ENCODE data around the gene MRPL58.
"Not testable (repeated sequence)": the region's sequence is repeated elsewhere in the genome, so short reads cannot be mapped to it uniquely, and the experiment has no call there.

The MRPL58 gene

DNA sequence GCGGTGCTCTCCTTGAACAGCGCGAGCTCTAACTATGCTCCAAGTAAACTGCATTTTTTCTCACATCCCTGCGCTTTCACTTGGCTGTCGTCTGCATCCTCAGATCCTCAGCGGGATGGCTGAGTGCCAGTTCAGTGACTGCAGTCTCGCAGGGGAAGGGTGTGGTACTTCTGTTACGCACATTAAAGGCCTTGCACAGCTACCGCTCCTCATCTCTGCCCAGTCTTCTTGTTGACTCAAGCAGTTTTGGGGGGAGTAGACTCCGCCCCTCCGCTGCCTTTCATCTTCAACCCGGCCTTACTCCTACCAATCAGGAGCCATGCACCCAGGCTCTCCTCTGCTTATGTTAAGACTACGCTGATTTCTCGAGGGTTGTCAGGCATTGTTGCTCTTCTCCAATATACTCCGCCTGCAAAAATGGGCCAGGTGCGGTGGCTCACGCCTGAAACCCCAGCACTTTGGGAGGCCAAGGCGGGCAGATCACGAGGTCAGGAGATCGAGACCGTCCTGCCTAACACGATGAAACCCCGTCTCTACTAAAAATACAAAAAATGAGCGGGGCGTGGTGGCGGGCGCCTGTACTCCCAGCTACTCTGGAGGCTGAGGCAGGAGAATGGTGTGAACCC lies 24.3 kb downstream of the MRPL58 start:
- Histone ChIP-seq H3F3A (ENCODE audit: low read depth) (peaks cover 4% of the 10 kb centered on the region; the same call in 1 of the 2 replicates), H4K20me1 (ENCODE audit: insufficient read depth, low read length, poor library complexity, severe bottlenecking) (no peaks in the 10 kb centered on the region), H3K79me2 (ENCODE audit: insufficient read depth, low read length) (no peaks in the 10 kb centered on the region), H3K9ac (ENCODE audit: low read depth, low read length, poor library complexity, severe bottlenecking) (no peak overlapping the region), H3K4me2 (ENCODE audit: low read depth, low read length, poor library complexity, severe bottlenecking) (no peak overlapping the region), H3K36me3 (ENCODE audit: insufficient read depth, low read length) (peaks cover 7% of the 10 kb centered on the region; the same call in 1 of the 2 replicates), H3K9me3 (ENCODE audit: insufficient read depth, low read depth, low read length) (no peaks in the 10 kb centered on the region), H2AFZ (ENCODE audit: low read length) (no peak overlapping the region), H3K9me2 (replicated peaks; ENCODE audit: low read depth, low read length) (no peaks in the 10 kb centered on the region), H3K4me3 (ENCODE audit: low read length, poor library complexity, severe bottlenecking) (no peak overlapping the region), H3K27me3 (ENCODE audit: insufficient read depth, low read length, poor library complexity, severe bottlenecking) (no peaks in the 10 kb centered on the region), H3K4me1 (ENCODE audit: insufficient read depth, low read length, poor library complexity, severe bottlenecking) (peaks cover 16% of the 10 kb centered on the region)
- TF ChIP-seq, protein P1, sequence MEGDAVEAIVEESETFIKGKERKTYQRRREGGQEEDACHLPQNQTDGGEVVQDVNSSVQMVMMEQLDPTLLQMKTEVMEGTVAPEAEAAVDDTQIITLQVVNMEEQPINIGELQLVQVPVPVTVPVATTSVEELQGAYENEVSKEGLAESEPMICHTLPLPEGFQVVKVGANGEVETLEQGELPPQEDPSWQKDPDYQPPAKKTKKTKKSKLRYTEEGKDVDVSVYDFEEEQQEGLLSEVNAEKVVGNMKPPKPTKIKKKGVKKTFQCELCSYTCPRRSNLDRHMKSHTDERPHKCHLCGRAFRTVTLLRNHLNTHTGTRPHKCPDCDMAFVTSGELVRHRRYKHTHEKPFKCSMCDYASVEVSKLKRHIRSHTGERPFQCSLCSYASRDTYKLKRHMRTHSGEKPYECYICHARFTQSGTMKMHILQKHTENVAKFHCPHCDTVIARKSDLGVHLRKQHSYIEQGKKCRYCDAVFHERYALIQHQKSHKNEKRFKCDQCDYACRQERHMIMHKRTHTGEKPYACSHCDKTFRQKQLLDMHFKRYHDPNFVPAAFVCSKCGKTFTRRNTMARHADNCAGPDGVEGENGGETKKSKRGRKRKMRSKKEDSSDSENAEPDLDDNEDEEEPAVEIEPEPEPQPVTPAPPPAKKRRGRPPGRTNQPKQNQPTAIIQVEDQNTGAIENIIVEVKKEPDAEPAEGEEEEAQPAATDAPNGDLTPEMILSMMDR (conservative IDR thresholded peaks at IDR 0.05; ENCODE audit: low read length): no peak
- TF ChIP-seq EZH2phosphoT487 (IDR thresholded peaks at IDR 0.05; ENCODE audit: borderline replicate concordance): no peak

- Histone ChIP-seq H3K9ac (ENCODE audit: low read depth, low read length, poor library complexity, severe bottlenecking) (no peak overlapping the region), H3K4me1 (ENCODE audit: insufficient read depth, low read length, poor library complexity, severe bottlenecking) (no peaks in the 10 kb centered on the region), H3F3A (ENCODE audit: low read depth) (no peaks in the 10 kb centered on the region), H3K9me3 (ENCODE audit: insufficient read depth, low read depth, low read length) (no peaks in the 10 kb centered on the region), H3K27me3 (ENCODE audit: insufficient read depth, low read length, poor library complexity, severe bottlenecking) (no peaks in the 10 kb centered on the region), H3K4me3 (ENCODE audit: low read length, poor library complexity, severe bottlenecking) (no peak overlapping the region), H3K36me3 (ENCODE audit: insufficient read depth, low read length) (peaks cover 7% of the 10 kb centered on the region; the same call in 1 of the 2 replicates), H3K79me2 (ENCODE audit: insufficient read depth, low read length) (no peaks in the 10 kb centered on the region), H4K20me1 (ENCODE audit: insufficient read depth, low read length, poor library complexity, severe bottlenecking) (no peaks in the 10 kb centered on the region), H2AFZ (ENCODE audit: low read length) (no peak overlapping the region), H3K9me2 (replicated peaks; ENCODE audit: low read depth, low read length) (no peaks in the 10 kb centered on the region), H3K4me2 (ENCODE audit: low read depth, low read length, poor library complexity, severe bottlenecking) (no peak overlapping the region)
- no peak for TF ChIP-seq EZH2phosphoT487 (IDR thresholded peaks at IDR 0.05; ENCODE audit: borderline replicate concordance)
- TF ChIP-seq, protein P1 (conservative IDR thresholded peaks at IDR 0.05; ENCODE audit: low read length): no peak
These were observed 26.8 kb downstream of the MRPL58 start for GRCh38 chr17:75039238-75039637.

DNA sequence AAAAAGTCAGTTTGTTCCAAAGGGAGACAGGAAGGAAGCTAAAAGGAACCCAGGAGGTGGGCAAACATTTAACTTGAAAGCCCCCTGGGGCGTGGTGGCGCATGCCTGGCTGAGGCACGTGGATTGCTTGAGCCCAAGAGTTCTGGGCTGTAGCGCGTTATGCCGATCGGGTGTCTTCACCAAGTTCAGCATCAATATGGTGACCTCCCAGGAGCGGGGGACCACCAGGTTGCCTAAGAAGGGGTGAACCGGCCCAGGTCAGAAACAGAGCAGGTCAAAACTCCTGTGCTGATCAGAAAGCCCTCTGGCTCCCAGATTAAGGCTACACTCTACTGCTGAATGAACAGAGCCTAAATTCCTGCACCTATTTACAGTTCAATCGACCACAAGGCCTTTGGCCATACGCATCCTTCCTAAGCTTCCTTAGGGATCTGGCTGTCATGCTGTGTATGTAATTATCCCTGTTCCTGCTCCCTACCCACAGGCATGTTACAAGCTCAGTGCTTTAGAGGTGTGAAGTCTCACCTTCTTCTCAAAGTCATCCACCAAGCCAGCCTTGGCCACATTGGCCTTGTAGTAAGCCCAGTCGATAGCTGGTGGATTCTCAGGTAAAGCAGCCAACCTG lies 29.3 kb downstream of the MRPL58 start:
- peaks cover 7% of the 10 kb centered on the region; the same call in 1 of the 2 replicates for H3K36me3 ChIP-seq (ENCODE audit: insufficient read depth, low read length)
- no peak overlapping the region for H3K9ac ChIP-seq (ENCODE audit: low read depth, low read length, poor library complexity, severe bottlenecking)
- no peaks in the 10 kb centered on the region for H3K27me3 ChIP-seq (ENCODE audit: insufficient read depth, low read length, poor library complexity, severe bottlenecking)
- no peaks in the 10 kb centered on the region for H3F3A ChIP-seq (ENCODE audit: low read depth)
- TF ChIP-seq EZH2phosphoT487 (IDR thresholded peaks at IDR 0.05; ENCODE audit: borderline replicate concordance): no peak
- TF ChIP-seq, protein P1 (conservative IDR thresholded peaks at IDR 0.05; ENCODE audit: low read length): no peak
- no peaks in the 10 kb centered on the region for H3K9me2 ChIP-seq (replicated peaks; ENCODE audit: low read depth, low read length)
- peaks cover 12% of the 10 kb centered on the region for H3K79me2 ChIP-seq (ENCODE audit: insufficient read depth, low read length)
- H3K9me3 ChIP-seq (ENCODE audit: insufficient read depth, low read depth, low read length): no peaks in the 10 kb centered on the region
- H3K4me3 ChIP-seq (ENCODE audit: low read length, poor library complexity, severe bottlenecking): no peak overlapping the region
- H3K4me1 ChIP-seq (ENCODE audit: insufficient read depth, low read length, poor library complexity, severe bottlenecking): no peaks in the 10 kb centered on the region
- no peak overlapping the region for H3K4me2 ChIP-seq (ENCODE audit: low read depth, low read length, poor library complexity, severe bottlenecking)
- no peak overlapping the region for H2AFZ ChIP-seq (ENCODE audit: low read length)
- no peaks in the 10 kb centered on the region for H4K20me1 ChIP-seq (ENCODE audit: insufficient read depth, low read length, poor library complexity, severe bottlenecking)

DNA sequence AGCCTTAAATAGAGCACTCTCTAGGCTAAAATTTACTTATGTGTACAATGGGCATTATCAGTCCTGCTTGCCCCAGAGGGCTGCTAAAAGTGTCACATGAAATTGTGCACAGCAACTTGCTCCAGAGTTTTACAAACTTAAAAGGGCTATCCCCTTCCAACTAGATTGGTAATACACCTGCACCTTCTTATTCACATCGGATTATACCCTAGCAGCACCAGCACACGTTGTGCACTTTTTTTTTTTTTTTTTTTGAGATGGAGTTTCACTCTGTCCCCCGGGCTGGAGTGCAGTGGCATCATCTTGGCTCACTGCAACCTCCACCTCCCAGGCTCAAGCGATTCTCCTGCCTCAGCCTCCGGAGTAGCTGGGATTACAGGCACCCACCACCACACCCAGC lies 31.3 kb downstream of the MRPL58 start:
- H3K4me2 ChIP-seq (ENCODE audit: low read depth, low read length, poor library complexity, severe bottlenecking); H3K27me3 ChIP-seq (ENCODE audit: insufficient read depth, low read length, poor library complexity, severe bottlenecking); H3K9me2 ChIP-seq (replicated peaks; ENCODE audit: low read depth, low read length); H3K9me3 ChIP-seq (ENCODE audit: insufficient read depth, low read depth, low read length); H3K36me3 ChIP-seq (ENCODE audit: insufficient read depth, low read length); H3K4me3 ChIP-seq (ENCODE audit: low read length, poor library complexity, severe bottlenecking); H4K20me1 ChIP-seq (ENCODE audit: insufficient read depth, low read length, poor library complexity, severe bottlenecking); H2AFZ ChIP-seq (ENCODE audit: low read length); H3K9ac ChIP-seq (ENCODE audit: low read depth, low read length, poor library complexity, severe bottlenecking); H3F3A ChIP-seq (ENCODE audit: low read depth): not testable (repeated sequence)
- H3K4me1 ChIP-seq (ENCODE audit: insufficient read depth, low read length, poor library complexity, severe bottlenecking): peaks cover 12% of the 10 kb centered on the region
- H3K79me2 ChIP-seq (ENCODE audit: insufficient read depth, low read length): peaks cover 27% of the 10 kb centered on the region
